ENCODE measurements around the gene TESK2.

Gene TESK2

GRCh38 chr1:45465277-45465676 lies 25.7 kb downstream of the TESK2 start:
- DNase-seq: no peak

DNA sequence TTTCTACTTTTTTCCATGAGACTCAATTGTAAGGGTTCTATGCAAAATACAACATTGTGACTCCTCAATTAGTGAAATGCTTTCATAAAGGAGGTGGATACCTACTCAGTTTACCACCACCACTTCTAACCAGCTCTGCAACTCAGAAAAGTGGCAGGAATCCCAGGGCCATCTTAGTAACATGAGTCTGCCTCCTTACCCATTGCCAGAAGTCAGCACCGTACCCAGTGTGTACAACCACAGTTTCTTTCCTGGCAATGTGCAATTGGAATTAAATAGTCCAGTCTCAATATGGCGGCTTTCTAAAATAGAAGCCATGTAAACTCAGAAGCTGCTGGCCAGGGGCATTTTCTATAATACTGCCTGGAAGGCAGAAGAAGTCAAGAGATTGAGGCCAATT lies 32.1 kb downstream of the TESK2 start:
- DNase-seq: no peak

GRCh38 chr1:45456531-45456930 lies 34.4 kb downstream of the TESK2 start:
- no peak for DNase-seq

DNA sequence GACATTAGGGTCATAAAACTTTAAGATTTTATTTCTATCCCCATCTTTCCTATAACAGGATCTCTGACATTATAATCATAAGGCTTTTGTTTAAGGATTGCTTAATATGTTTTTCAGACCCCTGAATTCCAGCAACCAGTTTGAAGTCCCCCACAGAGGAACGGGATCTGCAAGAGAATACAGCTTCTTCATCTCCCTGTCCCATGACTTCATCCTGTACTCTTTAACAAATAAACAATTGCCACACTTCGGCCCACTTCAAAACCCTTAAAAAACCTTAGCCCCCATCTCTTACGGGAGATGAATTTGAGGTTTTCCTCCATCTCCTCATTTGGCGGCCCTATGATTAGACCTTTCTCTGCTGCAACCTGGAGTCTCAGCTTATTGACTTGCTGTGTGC lies 35.8 kb downstream of the TESK2 start:
- no peak for DNase-seq

DNA sequence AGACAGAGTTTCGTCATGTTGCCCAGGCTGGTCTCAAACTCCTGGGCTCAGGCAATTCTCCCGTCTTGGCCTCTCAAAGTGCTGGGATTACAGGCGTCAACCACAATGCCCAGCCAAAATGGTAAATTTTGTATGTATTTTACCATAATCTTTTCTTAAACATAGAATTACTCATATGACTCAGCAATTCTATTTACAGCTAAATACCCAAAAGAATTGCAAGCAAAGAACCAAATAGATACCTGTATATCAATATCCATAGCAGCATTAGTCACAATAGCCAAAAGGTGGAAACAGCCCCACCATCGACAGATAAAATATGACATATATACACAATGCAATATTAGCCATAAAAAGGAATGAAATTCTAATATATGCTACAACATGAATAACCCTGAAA lies 36.5 kb downstream of the TESK2 start:
- no peak for DNase-seq

DNA sequence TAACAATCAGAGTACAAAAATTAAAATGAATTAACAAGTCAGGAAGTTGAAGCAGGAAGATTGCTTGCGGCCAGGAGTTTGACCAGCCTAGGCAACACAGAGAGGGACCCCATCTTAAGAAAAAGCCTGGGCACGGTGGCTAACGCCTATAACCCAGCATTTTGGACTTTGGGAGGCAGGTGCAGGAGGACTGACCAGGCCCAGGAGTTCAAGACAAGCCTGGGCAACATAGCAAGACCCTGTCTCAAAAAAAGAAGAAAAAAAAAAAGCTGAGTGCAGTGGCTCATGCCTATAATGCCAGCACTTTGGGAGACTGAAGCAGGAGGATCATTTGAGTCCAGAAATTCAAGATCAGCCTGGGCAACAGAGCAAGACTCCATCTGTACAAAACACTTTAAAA lies 38.5 kb downstream of the TESK2 start:
- DNase-seq: no peak

- no peak for DNase-seq
These were observed 42.6 kb downstream of the TESK2 start for GRCh38 chr1:45448357-45448756.

DNA sequence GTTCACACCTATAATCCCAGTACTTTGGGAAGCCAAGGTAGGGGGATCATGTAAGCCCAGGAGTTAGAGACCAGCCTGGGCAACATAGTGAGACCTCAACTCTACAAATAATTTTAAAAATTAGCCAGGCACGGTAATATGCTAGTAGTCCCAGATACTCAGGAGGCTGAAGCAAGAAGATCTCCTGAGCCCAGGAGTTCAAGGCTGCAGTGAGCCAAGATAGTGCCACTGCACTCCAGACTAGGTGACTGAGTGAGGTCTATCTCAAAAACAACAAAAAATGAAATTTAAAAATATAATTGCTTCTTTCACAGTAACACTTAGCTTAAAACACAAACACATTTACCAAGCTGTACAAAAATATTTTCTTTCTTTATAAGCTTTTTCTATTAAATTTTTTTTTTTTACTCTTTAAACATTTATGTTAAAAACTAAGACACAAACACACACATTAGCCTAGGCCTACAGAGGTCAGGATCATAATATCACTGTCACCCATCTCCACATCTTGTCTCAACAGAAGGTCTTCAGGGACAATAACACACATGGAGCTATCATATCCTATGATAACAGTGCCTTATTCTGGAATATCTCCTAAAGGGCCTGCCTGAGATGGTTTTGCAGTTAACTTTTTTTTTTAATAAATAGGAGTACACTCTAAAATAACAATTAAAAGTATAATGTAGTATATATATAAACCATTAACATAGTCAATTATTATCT lies 43.9 kb downstream of the TESK2 start:
- no peak for DNase-seq

DNA sequence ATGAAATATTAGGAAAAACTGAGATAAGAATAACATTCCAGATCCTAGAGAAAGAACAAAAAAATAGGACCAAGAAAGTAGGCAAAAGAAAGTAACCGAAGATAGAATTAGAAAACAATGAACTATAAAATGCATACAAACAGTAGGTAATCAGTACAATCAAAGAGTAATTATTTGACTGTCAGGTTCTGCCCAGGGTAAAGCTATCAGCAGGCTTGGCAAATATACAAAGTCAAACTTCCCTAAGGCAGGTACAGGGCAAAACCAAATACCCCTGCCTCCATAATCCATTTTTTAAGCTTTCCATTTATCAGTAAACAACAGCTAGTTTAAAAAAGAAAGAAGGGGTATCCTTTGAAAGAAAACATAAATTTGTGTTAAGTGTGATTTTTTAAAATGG lies 44.4 kb downstream of the TESK2 start:
- no peak for DNase-seq

- no peak for DNase-seq
These were observed 46.3 kb downstream of the TESK2 start for GRCh38 chr1:45444609-45445131.

DNA sequence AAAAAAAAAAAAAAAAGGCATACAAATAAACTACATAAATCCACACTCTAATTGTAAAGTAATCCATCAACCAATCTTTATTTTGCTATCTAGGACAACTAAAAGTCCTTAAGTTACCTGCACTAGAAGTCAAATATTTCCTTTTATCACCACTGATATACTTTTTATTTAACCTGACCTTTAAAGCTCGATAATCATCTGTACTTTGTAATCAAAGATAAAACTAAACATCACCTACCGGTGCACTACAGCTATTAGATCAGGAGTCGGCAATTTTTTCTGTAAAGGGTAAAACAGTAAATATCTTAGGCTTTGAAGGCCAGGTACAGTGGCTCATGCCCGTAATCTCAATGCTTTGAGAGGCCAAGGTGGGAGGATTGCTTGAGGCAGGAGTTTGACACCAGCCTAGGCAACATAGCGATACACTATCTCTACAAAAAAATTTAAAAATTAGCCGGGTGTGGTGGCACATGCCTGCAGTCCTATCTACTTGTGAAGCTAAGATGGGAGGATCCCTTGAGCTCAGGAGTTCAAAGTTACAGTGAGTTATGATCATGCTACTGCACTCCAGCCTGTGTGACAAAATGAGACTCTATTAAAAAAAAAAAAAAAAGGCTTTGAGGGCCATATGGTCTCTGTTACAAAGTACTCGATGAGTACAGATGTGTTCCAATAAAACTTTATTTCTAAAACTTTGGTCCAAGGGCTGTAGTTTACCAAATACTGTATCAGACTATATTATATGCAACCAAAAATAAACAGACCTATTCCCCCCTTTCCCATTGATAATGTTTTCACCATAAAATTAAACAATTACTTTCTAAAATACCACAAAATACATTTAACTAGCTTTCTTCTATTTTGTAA lies 47.1 kb downstream of the TESK2 start:
- no peak for DNase-seq

- no peak for DNase-seq
These were observed 48.7 kb downstream of the TESK2 start for GRCh38 chr1:45442272-45442671.

DNA sequence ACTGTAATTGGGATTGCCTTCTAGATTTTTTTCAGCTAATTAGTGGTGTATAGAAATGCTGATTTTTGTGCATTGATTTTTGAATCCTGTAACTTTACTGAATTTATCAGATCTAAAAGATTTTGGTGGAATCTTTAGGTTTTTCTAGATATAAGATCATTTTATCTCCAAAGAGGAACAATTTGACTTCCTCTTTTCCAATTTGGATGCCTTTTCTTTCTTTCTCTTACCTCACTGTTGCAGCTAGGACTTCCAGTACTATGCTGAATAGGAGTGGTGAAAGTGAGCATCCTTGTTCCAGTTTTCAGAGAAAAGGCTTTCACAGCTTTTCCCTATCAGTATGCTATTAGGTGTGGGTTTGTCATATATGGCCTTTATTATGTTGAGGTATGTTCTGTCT lies 53.6 kb downstream of the TESK2 start:
- no peak for DNase-seq

DNA sequence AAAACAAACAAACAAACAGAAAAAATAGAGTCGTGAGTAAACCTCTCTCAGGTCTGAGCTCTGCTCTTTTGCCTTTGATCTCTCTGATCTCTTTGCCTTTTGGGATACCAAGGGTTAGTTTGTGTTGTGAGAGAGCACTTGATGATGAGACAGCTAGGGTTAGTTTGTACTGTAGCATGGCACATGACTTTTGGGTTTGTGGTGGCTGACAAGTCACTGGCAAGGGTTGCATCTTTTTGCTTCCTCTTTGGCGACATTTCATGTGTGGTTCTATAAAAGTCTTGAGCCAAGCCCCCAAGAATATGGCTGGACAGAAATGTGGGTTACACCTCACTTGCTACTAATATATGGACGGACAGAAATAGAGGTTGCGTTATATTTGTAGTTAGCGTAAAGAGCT lies 60.5 kb downstream of the TESK2 start:
- DNase-seq: no peak

DNA sequence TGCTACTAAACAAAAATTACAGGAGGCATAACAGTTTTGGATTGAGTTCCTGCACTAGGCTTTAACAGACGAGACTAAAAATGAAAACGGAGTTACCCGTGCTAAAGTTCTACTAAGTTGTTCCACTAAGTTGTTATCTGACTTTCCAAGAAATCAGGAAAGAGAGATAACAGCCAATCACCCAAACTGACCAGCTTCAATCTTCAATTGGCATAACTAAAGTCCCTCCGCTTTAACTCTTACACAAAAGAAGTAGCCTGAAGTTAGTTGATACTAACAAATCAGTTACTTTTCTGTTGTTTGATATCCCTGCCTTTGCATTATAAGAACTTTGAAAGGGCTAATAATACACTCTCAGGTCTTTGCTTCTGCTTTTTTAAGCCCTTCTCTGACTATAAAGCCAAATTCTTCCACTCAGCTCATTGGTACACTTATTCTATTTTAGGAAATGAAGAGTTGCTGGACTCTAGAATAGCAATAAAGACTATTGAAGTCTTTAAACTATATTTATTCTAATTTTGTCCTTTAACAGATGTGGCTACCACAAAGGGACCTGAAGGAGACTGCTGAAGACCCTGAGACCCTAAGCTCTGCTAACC lies 61.3 kb downstream of the TESK2 start:
- DNase-seq: no peak

- DNase-seq: no peak
These were observed 66.9 kb downstream of the TESK2 start for GRCh38 chr1:45423906-45424678.

DNA sequence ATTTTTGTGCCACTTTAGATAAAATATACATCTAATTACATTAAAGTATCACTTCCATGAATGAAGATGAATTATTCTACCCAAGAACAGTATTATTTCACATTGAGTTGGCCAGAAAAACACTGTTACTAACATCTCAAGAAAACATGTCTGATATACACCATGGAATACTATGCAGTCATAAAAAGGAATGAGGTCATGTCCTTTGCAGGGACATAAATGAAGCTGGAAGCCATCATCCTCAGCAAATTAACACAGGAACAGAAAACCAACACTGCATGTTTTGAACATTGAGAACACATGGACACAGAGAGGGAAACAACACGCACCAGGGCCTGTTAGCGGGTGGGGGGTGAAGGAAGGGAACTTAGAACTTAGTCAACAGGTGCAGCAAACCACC lies 69.0 kb downstream of the TESK2 start:
- no peak for DNase-seq

- no peak for DNase-seq
These were observed 76.2 kb downstream of the TESK2 start for GRCh38 chr1:45414746-45415145.

DNA sequence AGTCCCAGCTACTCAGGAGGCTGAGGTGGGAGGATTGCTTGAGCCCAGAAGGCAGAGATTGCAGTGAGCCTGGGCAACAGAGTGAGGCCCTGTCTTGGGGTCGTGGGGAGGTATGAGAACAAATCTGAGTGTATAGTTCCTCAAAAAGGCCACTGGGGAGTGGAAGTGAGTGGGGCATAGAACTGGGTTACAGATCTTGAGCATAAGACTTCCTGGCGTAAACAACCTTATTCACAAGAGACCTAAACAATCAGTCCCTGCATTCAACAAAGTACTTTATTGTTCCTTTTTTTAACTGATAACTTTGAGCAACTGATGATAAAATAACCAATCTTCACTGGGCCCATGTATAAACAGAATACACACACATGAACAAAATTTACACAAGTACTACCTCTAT lies 78.1 kb downstream of the TESK2 start:
- DNase-seq: no peak

GRCh38 chr1:45411510-45411899 lies 79.5 kb downstream of the TESK2 start:
- DNase-seq: no peak

DNA sequence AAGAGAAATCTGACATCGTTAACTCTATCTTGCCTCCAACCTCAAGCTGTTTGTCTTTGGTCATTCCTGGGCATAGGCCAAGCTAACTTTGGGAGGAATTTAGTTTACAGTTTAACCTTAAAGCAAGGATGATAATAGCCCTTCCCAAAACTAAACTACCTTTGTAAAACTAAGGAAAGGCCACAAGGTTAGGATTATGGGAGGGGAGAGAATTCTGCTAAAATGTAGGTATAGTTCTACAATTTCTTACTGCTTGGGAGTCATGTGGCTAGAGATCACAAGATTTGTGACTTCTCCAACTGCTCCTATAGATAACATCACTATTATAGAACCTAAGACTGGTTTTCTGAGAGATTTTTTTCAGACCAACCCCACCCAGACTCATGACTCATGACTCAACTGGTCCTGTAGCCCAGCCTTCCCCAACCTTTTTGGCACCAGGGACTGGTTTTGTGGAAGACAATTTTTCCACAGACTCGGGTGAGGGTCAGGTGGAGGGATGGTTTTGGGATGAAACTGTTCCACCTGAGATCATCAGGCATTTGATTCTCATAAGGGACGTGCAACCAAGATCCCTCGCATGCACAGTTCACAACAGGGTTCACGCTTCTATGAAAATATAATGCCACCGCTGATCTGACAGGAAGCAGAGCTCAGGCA lies 80.0 kb downstream of the TESK2 start:
- DNase-seq: no peak

DNA sequence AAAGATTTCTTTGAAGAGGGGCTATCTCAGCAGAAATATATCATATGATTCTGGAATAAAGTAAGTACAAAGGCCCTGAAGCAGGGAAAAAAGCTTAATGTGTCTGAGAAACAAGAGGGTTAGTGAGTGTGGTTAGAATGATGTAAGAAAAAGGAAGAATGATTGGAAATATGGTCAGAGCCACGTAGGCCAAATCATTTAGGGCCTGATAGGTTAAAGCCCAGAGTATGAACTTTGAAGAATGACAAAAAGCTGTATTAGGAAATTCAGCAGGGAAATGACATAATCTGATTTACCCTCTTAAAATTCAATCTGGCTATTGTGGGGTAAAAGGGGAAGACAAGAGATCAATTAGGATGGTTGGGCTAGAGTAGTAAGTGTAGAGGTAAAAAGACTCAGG lies 81.7 kb downstream of the TESK2 start:
- DNase-seq: no peak
